HG02870 (cell line): ENCODE results near the gene RASGRF1.

Experiments
- ATAC-seq: cut with Tn5 transposase; IDR thresholded peaks from one replicate; pipeline ENCODE4 v1.9.1; 2021; ENCODE audit warnings: mild to moderate bottlenecking, moderate library complexity; ENCODE audit not compliant: unreplicated experiment

The RASGRF1 gene

GRCh38 chr15:79067072-79067833, 23.3 kb downstream of the RASGRF1 start:
- ATAC-seq: no peak

- no peak for ATAC-seq
Observed at GRCh38 chr15:79066391-79067071, 24.0 kb downstream of the RASGRF1 start.

GRCh38 chr15:79065706-79066376, 24.7 kb downstream of the RASGRF1 start:
- ATAC-seq: no peak

- ATAC-seq: no peak
Observed at GRCh38 chr15:79065361-79065705, 25.2 kb downstream of the RASGRF1 start.

GRCh38 chr15:79064496-79064895, 26.1 kb downstream of the RASGRF1 start:
- ATAC-seq: no peak

- ATAC-seq: no peak
Observed at GRCh38 chr15:79060175-79060574, 30.4 kb downstream of the RASGRF1 start.

- no peak for ATAC-seq
Observed at GRCh38 chr15:79059081-79059572, 31.5 kb downstream of the RASGRF1 start.

GRCh38 chr15:79058260-79058850, 32.2 kb downstream of the RASGRF1 start:
- no peak for ATAC-seq

GRCh38 chr15:79057050-79057449, 33.5 kb downstream of the RASGRF1 start:
- ATAC-seq: no peak

- ATAC-seq: no peak
Observed at GRCh38 chr15:79054350-79054749, 36.2 kb downstream of the RASGRF1 start.

- no peak for ATAC-seq
Observed at GRCh38 chr15:79053894-79054293, 36.7 kb downstream of the RASGRF1 start.

GRCh38 chr15:79051941-79052731, 38.4 kb downstream of the RASGRF1 start:
- ATAC-seq: no peak

- ATAC-seq: no peak
Observed at GRCh38 chr15:79051029-79051428, 39.6 kb downstream of the RASGRF1 start.

- ATAC-seq: no peak
Observed at GRCh38 chr15:79050341-79050740, 40.2 kb downstream of the RASGRF1 start.

- no peak for ATAC-seq
Observed at GRCh38 chr15:79049416-79049815, 41.2 kb downstream of the RASGRF1 start.

- ATAC-seq: no peak
Observed at GRCh38 chr15:79047676-79048439, 42.7 kb downstream of the RASGRF1 start.

- no peak for ATAC-seq
Observed at GRCh38 chr15:79046691-79047404, 43.7 kb downstream of the RASGRF1 start.

- no peak for ATAC-seq
Observed at GRCh38 chr15:79045041-79045440, 45.5 kb downstream of the RASGRF1 start.

- ATAC-seq: no peak
Observed at GRCh38 chr15:79042213-79042928, 48.2 kb downstream of the RASGRF1 start.
